ENCODE data around the gene TECPR2. TPM values are rescaled to one million over a fixed set of nuclear protein-coding genes. Genes with fewer than 3 reads are reported as not detected.

TECPR2 gene
- total RNA-seq, 1 experiment from 2014 or later, result 12.2 TPM

DNA sequence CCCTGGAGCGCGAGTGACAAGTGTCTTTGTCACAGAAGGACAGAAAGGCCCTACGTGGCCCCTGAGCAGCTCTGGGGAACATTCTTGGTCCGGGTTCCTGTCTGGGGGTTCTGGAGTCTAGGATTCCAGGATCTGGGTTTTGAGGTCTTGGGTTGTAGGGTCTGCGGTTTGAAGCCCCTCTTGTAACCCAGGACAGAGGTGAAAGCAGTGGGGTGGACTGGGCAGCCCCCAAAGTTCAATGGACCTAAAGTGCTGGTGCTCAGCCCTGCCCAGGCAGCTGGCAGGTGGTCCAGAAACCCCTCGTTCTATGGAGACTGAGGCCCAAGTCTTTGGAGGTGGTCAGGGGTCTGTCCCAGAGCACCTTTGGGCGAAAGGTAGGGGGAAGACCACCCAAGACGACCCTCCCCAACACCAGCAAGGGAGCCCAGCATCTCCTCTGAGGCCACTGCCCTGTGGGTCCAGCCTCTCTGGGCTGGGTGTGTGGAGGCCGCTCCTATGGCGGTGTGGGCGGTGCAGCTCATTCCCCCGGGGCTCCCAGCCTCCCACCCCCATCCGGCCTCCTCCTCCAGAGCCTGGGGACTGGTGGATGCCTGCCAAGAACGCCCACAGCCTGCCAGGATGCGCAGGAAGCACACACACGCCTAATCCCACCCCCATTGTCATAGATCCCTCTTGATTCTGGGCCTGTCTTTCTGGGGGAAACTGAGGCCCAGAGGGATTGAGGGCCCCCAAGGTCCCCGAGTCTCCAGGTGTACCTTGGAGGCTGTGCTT lies 177.0 kb downstream of the TECPR2 start:
- H3K4me3 ChIP-seq (replicated peaks in 1 of 2; ENCODE audit: low read depth in 1 of 2, low read length in 2 of 2), result no peak overlapping the region
- H3K9me2 ChIP-seq (ENCODE audit: insufficient read depth), result no peaks in the 10 kb centered on the region
- peaks cover 9 to 45% of the 10 kb centered on the region in 2 experiments for H3K4me1 ChIP-seq (ENCODE audit: control insufficient read depth in 1 of 2, insufficient read depth in 2 of 2, low read length in 2 of 2)
- no peak for ATAC-seq
- BruUV-seq (replicated peaks), result no TSS peak
- no peak for TF ChIP-seq EGR1 (IDR thresholded peaks at IDR 0.05; ENCODE audit: low read depth)
- no peak for TF ChIP-seq TCF7L2 (IDR thresholded peaks at IDR 0.05; ENCODE audit: borderline replicate concordance, extremely low read depth, insufficient read depth, insufficient read length)
- TF ChIP-seq SRF (IDR thresholded peaks at IDR 0.05; ENCODE audit: low read depth), result no peak
- TF ChIP-seq, protein P1, sequence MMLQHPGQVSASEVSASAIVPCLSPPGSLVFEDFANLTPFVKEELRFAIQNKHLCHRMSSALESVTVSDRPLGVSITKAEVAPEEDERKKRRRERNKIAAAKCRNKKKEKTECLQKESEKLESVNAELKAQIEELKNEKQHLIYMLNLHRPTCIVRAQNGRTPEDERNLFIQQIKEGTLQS (IDR thresholded peaks at IDR 0.05), result no peak
- no peak for TF ChIP-seq JUND (IDR thresholded peaks at IDR 0.05)
- no peak for TF ChIP-seq FOSL1 (IDR thresholded peaks at IDR 0.05; ENCODE audit: low read depth)
- no peak for TF ChIP-seq ZNF274 (IDR thresholded peaks at IDR 0.05; ENCODE audit: low read depth, low read length)
- TF ChIP-seq SP1 (IDR thresholded peaks at IDR 0.05; ENCODE audit: low read depth), result no peak
- TF ChIP-seq, protein P2, sequence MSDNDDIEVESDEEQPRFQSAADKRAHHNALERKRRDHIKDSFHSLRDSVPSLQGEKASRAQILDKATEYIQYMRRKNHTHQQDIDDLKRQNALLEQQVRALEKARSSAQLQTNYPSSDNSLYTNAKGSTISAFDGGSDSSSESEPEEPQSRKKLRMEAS (IDR thresholded peaks at IDR 0.05), result no peak
- no peak for TF ChIP-seq YY1 (IDR thresholded peaks at IDR 0.05; ENCODE audit: extremely low read depth, insufficient replicate concordance, low read depth, low read length)
- TF ChIP-seq, protein P3, sequence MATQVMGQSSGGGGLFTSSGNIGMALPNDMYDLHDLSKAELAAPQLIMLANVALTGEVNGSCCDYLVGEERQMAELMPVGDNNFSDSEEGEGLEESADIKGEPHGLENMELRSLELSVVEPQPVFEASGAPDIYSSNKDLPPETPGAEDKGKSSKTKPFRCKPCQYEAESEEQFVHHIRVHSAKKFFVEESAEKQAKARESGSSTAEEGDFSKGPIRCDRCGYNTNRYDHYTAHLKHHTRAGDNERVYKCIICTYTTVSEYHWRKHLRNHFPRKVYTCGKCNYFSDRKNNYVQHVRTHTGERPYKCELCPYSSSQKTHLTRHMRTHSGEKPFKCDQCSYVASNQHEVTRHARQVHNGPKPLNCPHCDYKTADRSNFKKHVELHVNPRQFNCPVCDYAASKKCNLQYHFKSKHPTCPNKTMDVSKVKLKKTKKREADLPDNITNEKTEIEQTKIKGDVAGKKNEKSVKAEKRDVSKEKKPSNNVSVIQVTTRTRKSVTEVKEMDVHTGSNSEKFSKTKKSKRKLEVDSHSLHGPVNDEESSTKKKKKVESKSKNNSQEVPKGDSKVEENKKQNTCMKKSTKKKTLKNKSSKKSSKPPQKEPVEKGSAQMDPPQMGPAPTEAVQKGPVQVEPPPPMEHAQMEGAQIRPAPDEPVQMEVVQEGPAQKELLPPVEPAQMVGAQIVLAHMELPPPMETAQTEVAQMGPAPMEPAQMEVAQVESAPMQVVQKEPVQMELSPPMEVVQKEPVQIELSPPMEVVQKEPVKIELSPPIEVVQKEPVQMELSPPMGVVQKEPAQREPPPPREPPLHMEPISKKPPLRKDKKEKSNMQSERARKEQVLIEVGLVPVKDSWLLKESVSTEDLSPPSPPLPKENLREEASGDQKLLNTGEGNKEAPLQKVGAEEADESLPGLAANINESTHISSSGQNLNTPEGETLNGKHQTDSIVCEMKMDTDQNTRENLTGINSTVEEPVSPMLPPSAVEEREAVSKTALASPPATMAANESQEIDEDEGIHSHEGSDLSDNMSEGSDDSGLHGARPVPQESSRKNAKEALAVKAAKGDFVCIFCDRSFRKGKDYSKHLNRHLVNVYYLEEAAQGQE (IDR thresholded peaks at IDR 0.05; ENCODE audit: low read depth), result no peak
- no peak for TF ChIP-seq ELF1 (IDR thresholded peaks at IDR 0.05; ENCODE audit: borderline replicate concordance, low read depth)
- TF ChIP-seq POLR2A (IDR thresholded peaks at IDR 0.05; ENCODE audit: borderline replicate concordance, extremely low read depth, insufficient read depth, insufficient read length), result no peak
- TF ChIP-seq EZH2phosphoT487 (IDR thresholded peaks at IDR 0.05; ENCODE audit: borderline replicate concordance), result no peak
- TF ChIP-seq SIN3A (IDR thresholded peaks at IDR 0.05; ENCODE audit: low read depth), result no peak
- TF ChIP-seq, protein P4, sequence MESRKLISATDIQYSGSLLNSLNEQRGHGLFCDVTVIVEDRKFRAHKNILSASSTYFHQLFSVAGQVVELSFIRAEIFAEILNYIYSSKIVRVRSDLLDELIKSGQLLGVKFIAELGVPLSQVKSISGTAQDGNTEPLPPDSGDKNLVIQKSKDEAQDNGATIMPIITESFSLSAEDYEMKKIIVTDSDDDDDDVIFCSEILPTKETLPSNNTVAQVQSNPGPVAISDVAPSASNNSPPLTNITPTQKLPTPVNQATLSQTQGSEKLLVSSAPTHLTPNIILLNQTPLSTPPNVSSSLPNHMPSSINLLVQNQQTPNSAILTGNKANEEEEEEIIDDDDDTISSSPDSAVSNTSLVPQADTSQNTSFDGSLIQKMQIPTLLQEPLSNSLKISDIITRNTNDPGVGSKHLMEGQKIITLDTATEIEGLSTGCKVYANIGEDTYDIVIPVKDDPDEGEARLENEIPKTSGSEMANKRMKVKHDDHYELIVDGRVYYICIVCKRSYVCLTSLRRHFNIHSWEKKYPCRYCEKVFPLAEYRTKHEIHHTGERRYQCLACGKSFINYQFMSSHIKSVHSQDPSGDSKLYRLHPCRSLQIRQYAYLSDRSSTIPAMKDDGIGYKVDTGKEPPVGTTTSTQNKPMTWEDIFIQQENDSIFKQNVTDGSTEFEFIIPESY (IDR thresholded peaks at IDR 0.05; ENCODE audit: extremely low read depth, insufficient replicate concordance, low read length), result no peak
- TF ChIP-seq RAD21 (IDR thresholded peaks at IDR 0.05; ENCODE audit: low read depth), result no peak
- TF ChIP-seq CEBPB (IDR thresholded peaks at IDR 0.05; ENCODE audit: low read depth), result no peak
- TF ChIP-seq, protein P5, sequence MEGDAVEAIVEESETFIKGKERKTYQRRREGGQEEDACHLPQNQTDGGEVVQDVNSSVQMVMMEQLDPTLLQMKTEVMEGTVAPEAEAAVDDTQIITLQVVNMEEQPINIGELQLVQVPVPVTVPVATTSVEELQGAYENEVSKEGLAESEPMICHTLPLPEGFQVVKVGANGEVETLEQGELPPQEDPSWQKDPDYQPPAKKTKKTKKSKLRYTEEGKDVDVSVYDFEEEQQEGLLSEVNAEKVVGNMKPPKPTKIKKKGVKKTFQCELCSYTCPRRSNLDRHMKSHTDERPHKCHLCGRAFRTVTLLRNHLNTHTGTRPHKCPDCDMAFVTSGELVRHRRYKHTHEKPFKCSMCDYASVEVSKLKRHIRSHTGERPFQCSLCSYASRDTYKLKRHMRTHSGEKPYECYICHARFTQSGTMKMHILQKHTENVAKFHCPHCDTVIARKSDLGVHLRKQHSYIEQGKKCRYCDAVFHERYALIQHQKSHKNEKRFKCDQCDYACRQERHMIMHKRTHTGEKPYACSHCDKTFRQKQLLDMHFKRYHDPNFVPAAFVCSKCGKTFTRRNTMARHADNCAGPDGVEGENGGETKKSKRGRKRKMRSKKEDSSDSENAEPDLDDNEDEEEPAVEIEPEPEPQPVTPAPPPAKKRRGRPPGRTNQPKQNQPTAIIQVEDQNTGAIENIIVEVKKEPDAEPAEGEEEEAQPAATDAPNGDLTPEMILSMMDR (IDR thresholded peaks at IDR 0.05 in 2 of 3, conservative IDR thresholded peaks at IDR 0.05 in 1 of 3; ENCODE audit: borderline replicate concordance in 1 of 3, insufficient read depth in 1 of 3, low read depth in 2 of 3, low read length in 2 of 3), result no peak
- DNase-seq (ENCODE audit: low read depth, low spot score), result no peak
- H3K36me3 ChIP-seq (ENCODE audit: control insufficient read depth in 1 of 2, insufficient read depth in 2 of 2, low read length in 2 of 2), result no peaks in the 10 kb centered on the region
- peak overlapping the region; percentile 9; the same call in 1 of the 2 replicates for H3K27ac ChIP-seq (ENCODE audit: low read depth, low read length)
- intact Hi-C loops (cut with micrococcal nuclease), result no loop called here
- H3K27me3 ChIP-seq (ENCODE audit: insufficient read depth, low read length), result no peaks in the 10 kb centered on the region
- POLR2A ChIA-PET, result no interaction called here
- no peaks in the 10 kb centered on the region for H3K9me3 ChIP-seq (ENCODE audit: control insufficient read depth in 1 of 2, insufficient read depth in 1 of 2, low read depth in 1 of 2, low read length in 2 of 2)
- H3K9ac ChIP-seq (ENCODE audit: low read length), result no peak overlapping the region
- H3K4me2 ChIP-seq (ENCODE audit: low read length), result no peak overlapping the region
- H4K20me1 ChIP-seq (ENCODE audit: insufficient read depth), result no peaks in the 10 kb centered on the region
- CTCF ChIA-PET, result no interaction called here
- H2AFZ ChIP-seq (ENCODE audit: low read depth, low read length, poor library complexity, severe bottlenecking), result no peak overlapping the region
- RAD21 ChIA-PET (ENCODE audit: low non-redundant PET in 1 of 2, low total read pairs in 2 of 2, uncharacterized antibody in 2 of 2, unreplicated experiment in 2 of 2), result no interaction called here
- no peaks in the 10 kb centered on the region for H3K79me2 ChIP-seq (ENCODE audit: insufficient read depth, low read length)
